Stimulated activated naive B cell treated with anti-CD40 and anti-IgM and Interleukin-4, amounts not matched to agents 10 μg/mL and 1 μg/mL and 100 μg/mL, for 72 hours (primary cell): Measurements from ENCODE around the gene LGI4.

Experiments used
- ATAC-seq, 2 donors: fragments of 150-1000 bp; cut with Tn5 transposase; replicated peaks; 2 replicates each; pipeline ENCODE4 v1.10.0; 2021; ENCODE audit warnings: moderate library complexity in 1 of 2
- DNase-seq: peaks from one replicate; pipeline ENCODE4 v3.0.0; 2021
- H3K27ac Mint-ChIP-seq: one replicate; pipeline ENCODE4 v1.8.0; 2022; ENCODE audit warnings: mild to moderate bottlenecking, mixed read lengths
- H3K27me3 Mint-ChIP-seq, 2 donors: one replicate each; pipeline ENCODE4 v1.8.0; 2022; ENCODE audit warnings: mixed read lengths in 2 of 2
- H3K36me3 Mint-ChIP-seq, 2 donors: one replicate each; pipeline ENCODE4 v1.8.0; 2022; ENCODE audit warnings: mixed read lengths in 2 of 2, mild to moderate bottlenecking in 1 of 2
- H3K4me1 Mint-ChIP-seq, 2 donors: one replicate each; pipeline ENCODE4 v1.8.0; 2022; ENCODE audit warnings: mixed read lengths in 2 of 2, mild to moderate bottlenecking in 1 of 2
- H3K4me3 Mint-ChIP-seq, 2 donors: one replicate each; pipeline ENCODE4 v1.8.0; 2022; ENCODE audit warnings: mild to moderate bottlenecking in 2 of 2, mixed read lengths in 2 of 2, moderate library complexity in 1 of 2
- H3K9me3 Mint-ChIP-seq, 2 donors: one replicate each; pipeline ENCODE4 v1.8.0; 2022; ENCODE audit warnings: mixed read lengths in 2 of 2, mild to moderate bottlenecking in 1 of 2

The LGI4 gene

GRCh38 chr19:35166100-35167063, 31.5 kb upstream of the LGI4 start:
- ATAC-seq, result no peak
- Mint-ChIP-seq H3K9me3 (peaks cover 15 to 24% of the 10 kb centered on the region in 2 donors), H3K4me1 (peaks cover 35 to 68% of the 10 kb centered on the region in 2 donors), H3K27me3 (no peaks in the 10 kb centered on the region), H3K4me3 (peak overlapping the region; percentile 25 to 43), H3K27ac (peak overlapping the region; percentile 86), H3K36me3 (peaks cover 73 to 92% of the 10 kb centered on the region in 2 donors)
- no peak for DNase-seq

- no peak overlapping the region for H3K4me3 Mint-ChIP-seq
- H3K27me3 Mint-ChIP-seq, result no peaks in the 10 kb centered on the region
- peaks cover 41 to 71% of the 10 kb centered on the region in 2 donors for H3K4me1 Mint-ChIP-seq
Measured at GRCh38 chr19:35165200-35166058, 30.6 kb upstream of the LGI4 start.

GRCh38 chr19:35164418-35164817, 29.6 kb upstream of the LGI4 start:
- peaks cover 17 to 27% of the 10 kb centered on the region in 2 donors for H3K9me3 Mint-ChIP-seq
- ATAC-seq, result no peak
- no peaks in the 10 kb centered on the region for H3K27me3 Mint-ChIP-seq
- H3K4me3 Mint-ChIP-seq, result no peak overlapping the region
- peaks cover 38 to 65% of the 10 kb centered on the region in 2 donors for H3K4me1 Mint-ChIP-seq
- peaks cover 76 to 95% of the 10 kb centered on the region in 2 donors for H3K36me3 Mint-ChIP-seq
- DNase-seq, result no peak
- no peak overlapping the region for H3K27ac Mint-ChIP-seq

More at GRCh38 chr19:35165200-35166058, 30.6 kb upstream of the LGI4 start:
- ATAC-seq (no peak), DNase-seq (no peak)
- Mint-ChIP-seq H3K9me3 (peaks cover 17 to 27% of the 10 kb centered on the region in 2 donors), H3K36me3 (peaks cover 78 to 96% of the 10 kb centered on the region in 2 donors), H3K27ac (peak overlapping the region; percentile 48)

- H3K9me3 Mint-ChIP-seq, result peaks cover 17 to 27% of the 10 kb centered on the region in 2 donors
- peaks cover 83 to 96% of the 10 kb centered on the region in 2 donors for H3K36me3 Mint-ChIP-seq
- H3K27ac Mint-ChIP-seq, result peak overlapping the region; percentile 56
- H3K4me3 Mint-ChIP-seq, result no peak overlapping the region
- no peak for DNase-seq
- no peak for ATAC-seq
- H3K4me1 Mint-ChIP-seq, result peaks cover 30 to 60% of the 10 kb centered on the region in 2 donors
- H3K27me3 Mint-ChIP-seq, result no peaks in the 10 kb centered on the region
Measured at GRCh38 chr19:35162471-35163326, 27.8 kb upstream of the LGI4 start.

- Mint-ChIP-seq H3K27ac (no peak overlapping the region), H3K4me3 (no peak overlapping the region), H3K27me3 (no peaks in the 10 kb centered on the region), H3K9me3 (peaks cover 15 to 25% of the 10 kb centered on the region in 2 donors), H3K4me1 (peaks cover 22 to 53% of the 10 kb centered on the region in 2 donors), H3K36me3 (peaks cover 79 to 93% of the 10 kb centered on the region in 2 donors)
- no peak for DNase-seq
- ATAC-seq, result no peak
Measured at GRCh38 chr19:35161434-35161743, 26.5 kb upstream of the LGI4 start.

GRCh38 chr19:35160629-35161433, 26.0 kb upstream of the LGI4 start:
- ATAC-seq, result peak in 1 of 2 donors; percentile 39
- peaks cover 14 to 19% of the 10 kb centered on the region in 2 donors for H3K9me3 Mint-ChIP-seq
- H3K36me3 Mint-ChIP-seq, result peaks cover 79 to 93% of the 10 kb centered on the region in 2 donors
- H3K4me1 Mint-ChIP-seq, result peaks cover 26 to 56% of the 10 kb centered on the region in 2 donors
- H3K27me3 Mint-ChIP-seq, result no peaks in the 10 kb centered on the region
- peak overlapping the region; percentile 83 for H3K27ac Mint-ChIP-seq
- no peak for DNase-seq
- H3K4me3 Mint-ChIP-seq, result peak overlapping the region in 1 of 2 donors; percentile 8

- no peak overlapping the region for H3K27ac Mint-ChIP-seq
- peaks cover 10 to 15% of the 10 kb centered on the region in 2 donors for H3K9me3 Mint-ChIP-seq
- no peak overlapping the region for H3K4me3 Mint-ChIP-seq
- H3K4me1 Mint-ChIP-seq, result peaks cover 26 to 59% of the 10 kb centered on the region in 2 donors
- DNase-seq, result no peak
- H3K36me3 Mint-ChIP-seq, result peaks cover 76 to 93% of the 10 kb centered on the region in 2 donors
- H3K27me3 Mint-ChIP-seq, result no peaks in the 10 kb centered on the region
- ATAC-seq, result no peak
Measured at GRCh38 chr19:35159606-35160005, 24.7 kb upstream of the LGI4 start.

- Mint-ChIP-seq H3K4me3 (no peak overlapping the region), H3K36me3 (peaks cover 55 to 71% of the 10 kb centered on the region in 2 donors), H3K27ac (no peak overlapping the region), H3K9me3 (peaks cover 5 to 8% of the 10 kb centered on the region in 2 donors), H3K4me1 (peaks cover 32 to 61% of the 10 kb centered on the region in 2 donors), H3K27me3 (peaks cover 0 to 1% of the 10 kb centered on the region in 2 donors)
- ATAC-seq (no peak), DNase-seq (no peak)
Measured at GRCh38 chr19:35157431-35157830, 22.6 kb upstream of the LGI4 start.

GRCh38 chr19:35156673-35157014, 21.8 kb upstream of the LGI4 start:
- no peak for ATAC-seq
- Mint-ChIP-seq H3K4me3 (peak overlapping the region; percentile 94 to 96), H3K4me1 (peaks cover 33 to 67% of the 10 kb centered on the region in 2 donors), H3K27me3 (peaks cover 0 to 5% of the 10 kb centered on the region in 2 donors), H3K9me3 (peaks cover 2 to 5% of the 10 kb centered on the region in 2 donors), H3K27ac (peak overlapping the region; percentile 74), H3K36me3 (peaks cover 48 to 63% of the 10 kb centered on the region in 2 donors)
- DNase-seq, result no peak

GRCh38 chr19:35155981-35156672, 21.3 kb upstream of the LGI4 start:
- H3K27me3 Mint-ChIP-seq, result peaks cover 0 to 5% of the 10 kb centered on the region in 2 donors
- peak overlapping the region; percentile 96 for H3K27ac Mint-ChIP-seq
- H3K4me3 Mint-ChIP-seq, result peak overlapping the region; percentile 94 to 96
- ATAC-seq (no peak), DNase-seq (no peak)
- peaks cover under 1 to 2% of the 10 kb centered on the region in 2 donors for H3K9me3 Mint-ChIP-seq
- peaks cover 42 to 58% of the 10 kb centered on the region in 2 donors for H3K36me3 Mint-ChIP-seq
- H3K4me1 Mint-ChIP-seq, result peaks cover 30 to 66% of the 10 kb centered on the region in 2 donors

- peaks cover 0 to 5% of the 10 kb centered on the region in 2 donors for H3K27me3 Mint-ChIP-seq
- peak overlapping the region; percentile 96 for H3K27ac Mint-ChIP-seq
- ATAC-seq (peak; percentile 38 to 41), DNase-seq (no peak)
- H3K4me1 Mint-ChIP-seq, result peaks cover 27 to 67% of the 10 kb centered on the region in 2 donors
- H3K36me3 Mint-ChIP-seq, result peaks cover 38 to 52% of the 10 kb centered on the region in 2 donors
- peaks cover 0 to under 1% of the 10 kb centered on the region in 2 donors for H3K9me3 Mint-ChIP-seq
- H3K4me3 Mint-ChIP-seq, result peak overlapping the region; percentile 94 to 96
Measured at GRCh38 chr19:35155441-35155840, 20.6 kb upstream of the LGI4 start.
